ENCODE measurements around the gene ZIK1. TPM values are rescaled to one million over a fixed set of nuclear protein-coding genes. Genes with fewer than 3 reads are reported as not detected.

Gene ZIK1
- total RNA-seq, 6 donors from 2014 or later = 0.78 to 3.3 (median 2.6) TPM

DNA sequence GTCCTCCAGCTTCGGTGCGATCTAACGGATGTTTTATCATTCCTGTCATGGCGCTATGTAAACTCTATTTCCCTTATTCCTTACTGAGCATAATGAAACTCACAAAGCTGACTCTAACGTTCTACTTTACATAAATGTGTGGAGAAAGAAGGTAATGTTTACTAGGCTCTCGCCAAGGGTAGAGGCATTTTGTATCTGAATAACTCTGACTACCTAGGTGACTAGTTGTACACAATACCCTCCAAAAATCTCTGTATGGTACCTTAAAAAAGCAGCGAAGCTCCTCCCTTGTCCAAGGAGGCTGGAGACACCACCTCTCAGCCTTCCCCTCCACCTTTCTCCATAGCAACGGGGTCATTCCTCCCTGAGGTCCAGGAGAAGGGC, 15.4 kb downstream of the ZIK1 start:
- TF ChIP-seq EP300 (IDR thresholded peaks at IDR 0.05) (no peak), POLR2A (IDR thresholded peaks at IDR 0.05) (no peak), POLR2AphosphoS5 (IDR thresholded peaks at IDR 0.05) (no peak)
- TF ChIP-seq, protein P1, sequence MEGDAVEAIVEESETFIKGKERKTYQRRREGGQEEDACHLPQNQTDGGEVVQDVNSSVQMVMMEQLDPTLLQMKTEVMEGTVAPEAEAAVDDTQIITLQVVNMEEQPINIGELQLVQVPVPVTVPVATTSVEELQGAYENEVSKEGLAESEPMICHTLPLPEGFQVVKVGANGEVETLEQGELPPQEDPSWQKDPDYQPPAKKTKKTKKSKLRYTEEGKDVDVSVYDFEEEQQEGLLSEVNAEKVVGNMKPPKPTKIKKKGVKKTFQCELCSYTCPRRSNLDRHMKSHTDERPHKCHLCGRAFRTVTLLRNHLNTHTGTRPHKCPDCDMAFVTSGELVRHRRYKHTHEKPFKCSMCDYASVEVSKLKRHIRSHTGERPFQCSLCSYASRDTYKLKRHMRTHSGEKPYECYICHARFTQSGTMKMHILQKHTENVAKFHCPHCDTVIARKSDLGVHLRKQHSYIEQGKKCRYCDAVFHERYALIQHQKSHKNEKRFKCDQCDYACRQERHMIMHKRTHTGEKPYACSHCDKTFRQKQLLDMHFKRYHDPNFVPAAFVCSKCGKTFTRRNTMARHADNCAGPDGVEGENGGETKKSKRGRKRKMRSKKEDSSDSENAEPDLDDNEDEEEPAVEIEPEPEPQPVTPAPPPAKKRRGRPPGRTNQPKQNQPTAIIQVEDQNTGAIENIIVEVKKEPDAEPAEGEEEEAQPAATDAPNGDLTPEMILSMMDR (IDR thresholded peaks at IDR 0.05) = no peak
- Histone ChIP-seq H3K4me3 (peak overlapping the region in 3 of 4 donors; percentile 61 to 92 (median 88)), H3K4me1 (peaks cover 5 to 17% (median 9%) of the 10 kb centered on the region in 4 donors), H3K27ac (peak overlapping the region in 2 of 4 donors; percentile 4 to 46), H3K27me3 (no peaks in the 10 kb centered on the region), H3K9me3 (peaks cover 2 to 26% (median 20%) of the 10 kb centered on the region in 4 donors), H3K36me3 (peaks cover 1 to 4% (median 3%) of the 10 kb centered on the region in 4 donors)
- 59 to 60% methylated on average over 8 of the region's 8 CpGs for WGBS, 2 donors
- no peak for DNase-seq
- ATAC-seq (ENCODE audit: low FRiP score in 2 of 2) = no peak

- ATAC-seq (ENCODE audit: low FRiP score in 2 of 2) (peak; percentile 93 to 98), DNase-seq (peak; percentile 89 to 93)
- peaks cover 7 to 27% (median 22%) of the 10 kb centered on the region in 4 donors for H3K9me3 ChIP-seq
- peak within 1 kb of the TSS in 3 of 4 donors; percentile 4 to 64 (median 46) for H3K27ac ChIP-seq
- peaks cover 5 to 17% (median 9%) of the 10 kb centered on the region in 4 donors for H3K4me1 ChIP-seq
- H3K4me3 ChIP-seq = peak within 1 kb of the TSS; percentile 61 to 92 (median 80)
- H3K36me3 ChIP-seq = peaks cover 3 to 9% (median 8%) of the 10 kb centered on the region in 4 donors
- peak in 1 of 4 donors; percentile 13 for TF ChIP-seq POLR2A (IDR thresholded peaks at IDR 0.05)
- peak; percentile 84 to 87 for TF ChIP-seq POLR2AphosphoS5 (IDR thresholded peaks at IDR 0.05)
- TF ChIP-seq EP300 (IDR thresholded peaks at IDR 0.05) = no peak
- H3K27me3 ChIP-seq = no peaks in the 10 kb centered on the region
- WGBS, 2 donors = 1% methylated on average over 15 to 31 of the region's 53 CpGs
These were observed 15.9 kb downstream of the ZIK1 start, which contains the start of gene ZNF530 for GRCh38 chr19:57599761-57600383. Gene ZNF530 (plus strand): TSS chr19:57599885. CDS start chr19:57604346, 4,461 bp downstream.

- H3K27me3 ChIP-seq = no peaks in the 10 kb centered on the region
- H3K4me1 ChIP-seq = no peaks in the 10 kb centered on the region
- DNase-seq (no peak), ATAC-seq (ENCODE audit: low FRiP score in 2 of 2) (no peak)
- 94 to 97% methylated on average over 5 of the region's 5 CpGs for WGBS, 2 donors
- H3K27ac ChIP-seq = no peak overlapping the region
- TF ChIP-seq POLR2A (IDR thresholded peaks at IDR 0.05) (no peak), POLR2AphosphoS5 (IDR thresholded peaks at IDR 0.05) (no peak), EP300 (IDR thresholded peaks at IDR 0.05) (no peak)
- TF ChIP-seq, protein P1 (IDR thresholded peaks at IDR 0.05) = no peak
- H3K9me3 ChIP-seq = peaks cover 31 to 63% (median 50%) of the 10 kb centered on the region in 4 donors
- no peak overlapping the region for H3K4me3 ChIP-seq
- H3K36me3 ChIP-seq = peaks cover 3 to 33% (median 26%) of the 10 kb centered on the region in 4 donors
These were observed 23.0 kb downstream of the ZIK1 start for GRCh38 chr19:57606931-57607330.

DNA sequence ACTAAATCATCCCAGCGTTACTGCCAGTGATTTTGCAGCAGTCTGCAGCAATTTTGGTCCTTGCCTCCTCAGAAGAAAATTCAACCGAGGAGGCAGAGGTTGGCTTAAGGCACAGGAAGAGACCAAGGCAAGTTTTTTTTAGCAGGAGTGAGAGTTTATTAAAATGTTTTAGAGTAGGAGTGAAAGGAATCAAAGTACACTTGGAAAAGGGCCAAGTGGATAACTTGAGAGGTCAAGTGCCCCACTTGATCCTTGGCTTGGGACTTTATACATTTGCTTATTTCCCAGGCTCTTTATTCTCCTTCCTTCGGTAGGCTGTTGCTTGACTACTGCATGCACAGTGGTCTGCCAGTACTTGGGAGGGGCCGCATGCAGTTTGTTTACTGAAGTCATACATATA, 27.2 kb downstream of the ZIK1 start:
- TF ChIP-seq EP300 (IDR thresholded peaks at IDR 0.05) = no peak
- TF ChIP-seq POLR2A (IDR thresholded peaks at IDR 0.05) = no peak
- TF ChIP-seq, protein P1 (IDR thresholded peaks at IDR 0.05) = no peak
- no peak for TF ChIP-seq POLR2AphosphoS5 (IDR thresholded peaks at IDR 0.05)
- no peak for ATAC-seq (ENCODE audit: low FRiP score in 2 of 2)
- WGBS, 2 donors = 75 to 77% methylated on average over 4 of the region's 4 CpGs
- Histone ChIP-seq H3K27me3 (no peaks in the 10 kb centered on the region), H3K4me3 (no peak overlapping the region), H3K4me1 (peaks cover 0 to 15% (median 4%) of the 10 kb centered on the region in 4 donors), H3K9me3 (peaks cover 25 to 47% (median 34%) of the 10 kb centered on the region in 4 donors), H3K36me3 (peaks cover 0 to 20% (median 15%) of the 10 kb centered on the region in 4 donors), H3K27ac (no peak overlapping the region)
- DNase-seq = no peak

DNA sequence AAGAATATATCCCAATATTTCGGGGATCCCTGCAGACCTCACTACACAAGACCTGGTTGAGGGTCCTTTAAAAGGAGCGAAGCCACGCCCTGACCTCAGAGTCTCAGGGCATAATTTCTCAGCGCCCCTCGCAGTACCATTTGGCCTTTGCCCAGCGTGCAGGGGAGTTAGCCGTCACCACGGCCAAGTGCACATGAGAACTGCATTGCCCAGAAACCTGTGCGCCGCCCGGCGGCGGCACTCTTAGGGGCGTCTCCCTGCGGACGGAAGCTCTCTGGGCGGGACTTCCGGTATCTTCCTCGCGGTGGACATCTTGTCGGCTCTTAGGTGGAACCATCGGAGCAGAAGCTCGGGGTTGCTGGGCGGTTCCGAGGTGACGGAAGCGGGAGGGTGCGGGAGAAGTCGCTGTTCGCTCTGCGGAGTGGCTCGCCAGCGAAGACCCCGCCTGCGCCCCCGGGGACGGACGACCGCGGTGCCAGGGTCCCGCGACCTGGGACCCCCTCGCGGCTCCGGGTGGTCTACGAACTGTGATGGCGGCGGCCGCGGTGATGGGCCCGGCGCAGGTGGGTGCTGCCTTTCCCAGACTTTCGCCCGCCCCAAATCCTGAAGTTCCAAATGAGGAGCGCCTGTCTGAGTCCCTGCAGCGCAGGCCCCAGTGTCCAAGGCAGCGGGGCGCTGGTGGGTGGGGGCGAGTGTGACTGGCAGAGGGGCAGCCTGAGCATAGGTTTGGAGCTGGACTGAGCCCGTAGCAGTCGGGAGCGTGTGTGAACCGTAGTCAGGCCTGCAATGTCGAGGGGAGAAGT, 30.2 kb downstream of the ZIK1 start, which contains the start of gene ZNF134:
Gene ZNF134, plus strand, starts transcription at position 302 of the 803 bp plus-strand sequence. CDS start 5,227 bp downstream, outside the sequence.
- Histone ChIP-seq H3K27ac (peak within 1 kb of the TSS; percentile 71 to 83 (median 82)), H3K27me3 (no peaks in the 10 kb centered on the region), H3K36me3 (peaks cover 11 to 39% (median 36%) of the 10 kb centered on the region in 4 donors), H3K9me3 (peaks cover 38 to 49% (median 46%) of the 10 kb centered on the region in 4 donors), H3K4me1 (peaks cover 0 to 15% (median 4%) of the 10 kb centered on the region in 4 donors), H3K4me3 (peak within 1 kb of the TSS; percentile 80 to 99 (median 99))
- WGBS, 2 donors = 2 to 6% methylated on average over 12 to 49 of the region's 64 CpGs
- TF ChIP-seq, protein P1 (IDR thresholded peaks at IDR 0.05) = peak in 5 of 6 experiments; percentile 12 to 51 (median 27)
- TF ChIP-seq POLR2AphosphoS5 (IDR thresholded peaks at IDR 0.05) (peak; percentile 54 to 68), EP300 (IDR thresholded peaks at IDR 0.05) (no peak), POLR2A (IDR thresholded peaks at IDR 0.05) (peak in 1 of 4 donors; percentile 42)
- ATAC-seq (ENCODE audit: low FRiP score in 2 of 2) (peak; percentile 91 to 99), DNase-seq (peak; percentile 92 to 96)
